Heart left ventricle (tissue), 13 donors: Measurements from ENCODE around the gene DNAJC6.

ENCODE experiments used
- POLR2A ChIP-seq, 2 donors: fragments of 450-650 bp; IDR thresholded peaks; one replicate each; pipeline ENCODE4 v1.6.1; 2017; ENCODE audit warnings: antibody characterized with exemption in 2 of 2, mild to moderate bottlenecking in 2 of 2, moderate library complexity in 2 of 2
- TF ChIP-seq, protein P1 (sequence below), 12 donors: fragments of 200-600 bp; sonication (generic) in 4 of 12; IDR thresholded peaks; one replicate each; pipeline versions ENCODE4 v1.5.0 to v1.8.0; 2018 to 2022; ENCODE audit warnings: antibody characterized with exemption in 12 of 12, mild to moderate bottlenecking in 5 of 12
- donor health status: ischemic (EF 13 %, LVEDD 7.1; RV severe dilation, severe dysfunction).
- donor health status: DM: no; HTN: yes; CAD: no.
- donor health status: DM: no; HTN: no; CAD: no.
- donor health status: ischemic (EF 25% LVEDD 6.9; RV normal size, moderate dysfunction).
- donor health status: ischemic (EF 25% LVEDD 5.7; RV mildly dilated, moderate dysfunction).
- donor health status: ischemic (EF 35%, LVEDD 5.7; RV mildly dilated, moderate dysfunction).
- donor health status: nonischemic (EF 11% LVEDD 7.7; RV severe dilation, severe dysfunction).
- donor health status: DM: yes; HTN: yes; CAD: no.
- donor health status: PGD.
- donor health status: ischemic (EF 29% LVEDD 5.4; RV normal size, mild dysfunction).
- donor health status: nonischemic (EF 23%, LVEDD 6.1; RV moderate dilation, normal function).

DNA sequence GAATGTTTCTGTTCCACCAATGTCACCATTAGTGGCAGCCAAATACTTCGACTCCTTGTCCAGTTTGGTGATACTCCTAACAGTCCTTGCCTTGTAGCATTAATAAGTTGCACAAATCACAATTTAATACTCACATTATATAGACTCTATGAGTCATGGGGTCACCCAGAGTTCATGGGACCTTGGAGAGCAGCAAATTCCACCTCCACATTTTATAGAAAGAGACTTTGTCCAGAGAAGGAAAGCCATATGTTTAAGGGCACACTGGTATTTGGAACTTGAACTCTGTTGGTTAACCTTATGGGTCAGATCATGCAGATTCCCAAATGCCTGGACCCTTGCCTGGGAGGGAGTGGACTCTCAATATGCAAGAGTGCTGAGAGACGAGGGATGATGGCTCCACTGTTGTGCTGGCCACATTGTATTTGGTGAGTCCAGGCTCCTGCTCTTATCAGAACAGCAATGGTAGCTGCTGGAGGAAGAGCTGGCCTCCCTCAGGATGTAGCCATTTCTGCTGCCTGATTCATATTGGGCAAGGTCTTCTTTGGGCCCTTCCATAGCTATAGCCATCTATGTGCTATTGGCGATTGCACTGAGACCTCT lies 30.6 kb downstream of the DNAJC6 start:
- TF ChIP-seq POLR2A (IDR thresholded peaks at IDR 0.05), result no peak
- TF ChIP-seq, protein P1, sequence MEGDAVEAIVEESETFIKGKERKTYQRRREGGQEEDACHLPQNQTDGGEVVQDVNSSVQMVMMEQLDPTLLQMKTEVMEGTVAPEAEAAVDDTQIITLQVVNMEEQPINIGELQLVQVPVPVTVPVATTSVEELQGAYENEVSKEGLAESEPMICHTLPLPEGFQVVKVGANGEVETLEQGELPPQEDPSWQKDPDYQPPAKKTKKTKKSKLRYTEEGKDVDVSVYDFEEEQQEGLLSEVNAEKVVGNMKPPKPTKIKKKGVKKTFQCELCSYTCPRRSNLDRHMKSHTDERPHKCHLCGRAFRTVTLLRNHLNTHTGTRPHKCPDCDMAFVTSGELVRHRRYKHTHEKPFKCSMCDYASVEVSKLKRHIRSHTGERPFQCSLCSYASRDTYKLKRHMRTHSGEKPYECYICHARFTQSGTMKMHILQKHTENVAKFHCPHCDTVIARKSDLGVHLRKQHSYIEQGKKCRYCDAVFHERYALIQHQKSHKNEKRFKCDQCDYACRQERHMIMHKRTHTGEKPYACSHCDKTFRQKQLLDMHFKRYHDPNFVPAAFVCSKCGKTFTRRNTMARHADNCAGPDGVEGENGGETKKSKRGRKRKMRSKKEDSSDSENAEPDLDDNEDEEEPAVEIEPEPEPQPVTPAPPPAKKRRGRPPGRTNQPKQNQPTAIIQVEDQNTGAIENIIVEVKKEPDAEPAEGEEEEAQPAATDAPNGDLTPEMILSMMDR (IDR thresholded peaks at IDR 0.05), result no peak
